ENCODE data around the gene CDRT4. TPM values are rescaled to one million over a fixed set of nuclear protein-coding genes. Genes with fewer than 3 reads are reported as not detected.

The CDRT4 gene
- total and polyA plus RNA-seq, 10 of the 15 experiments (the other 5 are each of a cell fraction or from before 2014, with no cell fraction given): 0.11 to 1.3 (median 0.51) TPM; not detected in 3

GRCh38 chr17:15496735-15497670, 29.6 kb upstream of the CDRT4 start:
- DNase-seq (ENCODE audit: low read depth, low spot score) (no peak), ATAC-seq (no peak), FAIRE-seq (no peak)
- ChIA-PET RAD21 (ENCODE audit: unreplicated experiment) (no interaction called here), POLR2A (no interaction called here), SMC1A (ENCODE audit: uncharacterized antibody, unreplicated experiment) (no interaction called here), CTCF (no interaction called here)
- in situ Hi-C loops (cut with MboI) (no loop called here), intact Hi-C loops (cut with micrococcal nuclease; ENCODE audit: unreplicated experiment) (no loop called here)
- Histone ChIP-seq H3K36me3 (ENCODE audit: control insufficient read depth in 2 of 2, insufficient read depth in 2 of 2, low read length in 1 of 2) (no peaks in the 10 kb centered on the region), H2AFZ (ENCODE audit: control insufficient read depth, low read depth, low read length) (no peak overlapping the region), H3K79me2 (ENCODE audit: control insufficient read depth, insufficient read depth, low read length) (no peaks in the 10 kb centered on the region), H3K27ac (ENCODE audit: control insufficient read depth, insufficient read depth) (no peak overlapping the region), H3K4me2 (ENCODE audit: control insufficient read depth, insufficient read depth) (no peak overlapping the region), H4K20me1 (ENCODE audit: control insufficient read depth, insufficient read depth) (no peaks in the 10 kb centered on the region), H3K4me3 (no peak overlapping the region), H3K9ac (ENCODE audit: control insufficient read depth, insufficient read depth, low read length) (no peak overlapping the region), H3K9me3 (replicated peaks; ENCODE audit: control insufficient read depth, insufficient read depth, low read length) (no peaks in the 10 kb centered on the region), H3K4me1 (ENCODE audit: control insufficient read depth, insufficient read depth, low read length) (no peaks in the 10 kb centered on the region), H3K27me3 (replicated peaks in 1 of 2; ENCODE audit: control insufficient read depth in 2 of 2, insufficient read depth in 2 of 2, low read length in 1 of 2) (no peaks in the 10 kb centered on the region; a peak in 1 of 4 replicates)
- no TSS peak for BruUV-seq (replicated peaks)
- 32% methylated on average over 7 of the region's 7 CpGs for WGBS (ENCODE audit: insufficient coverage, insufficient replicate concordance, low lambda C conversion rate, missing lambda C conversion rate)
- no peak for TF ChIP-seq LARP7 (IDR thresholded peaks at IDR 0.05)
- no peak for TF ChIP-seq CHD2 (IDR thresholded peaks at IDR 0.05; ENCODE audit: borderline replicate concordance, low read depth, low read length)
- no peak for TF ChIP-seq ZNF384 (IDR thresholded peaks at IDR 0.05; ENCODE audit: borderline replicate concordance, low read depth, low read length)
- TF ChIP-seq ESRRA (IDR thresholded peaks at IDR 0.05; ENCODE audit: low read length): no peak
- TF ChIP-seq E2F4 (IDR thresholded peaks at IDR 0.05; ENCODE audit: low read depth, low read length): no peak
- no peak for TF ChIP-seq NBN (IDR thresholded peaks at IDR 0.05)
- TF ChIP-seq E2F8 (IDR thresholded peaks at IDR 0.05; ENCODE audit: low read depth, partially characterized antibody): no peak
- no peak for TF ChIP-seq FOXK2 (IDR thresholded peaks at IDR 0.05)
- no peak for TF ChIP-seq HCFC1 (IDR thresholded peaks at IDR 0.05; ENCODE audit: low read length)
- TF ChIP-seq RUNX3 (IDR thresholded peaks at IDR 0.05; ENCODE audit: low read length): no peak
- no peak for TF ChIP-seq CREB1 (IDR thresholded peaks at IDR 0.05; ENCODE audit: low read depth)
- TF ChIP-seq TAF1 (IDR thresholded peaks at IDR 0.05; ENCODE audit: borderline replicate concordance, low read depth, low read length): no peak
- no peak for TF ChIP-seq ZZZ3 (IDR thresholded peaks at IDR 0.05; ENCODE audit: control insufficient read depth, insufficient read length, low read depth)
